CD14-positive monocyte (primary cell): Measurements from ENCODE around the gene MED13L. TPM values are rescaled to one million over a fixed set of nuclear protein-coding genes. Genes with fewer than 3 reads are reported as not detected.
A peak's percentile ranks its signal among the peaks of the same experiment; 100 is the strongest.

Source experiments
- DNase-seq, 3 donors: peaks; one replicate each; pipeline ENCODE4 v3.0.0-alpha.2; 2011 to 2022
- H2AFZ ChIP-seq: 2 replicates; pipeline ENCODE4 v1.6.0; 2012; ENCODE audit warnings: mild to moderate bottlenecking, low read depth, low read length, inconsistent platforms; ENCODE audit not compliant: insufficient read depth, poor library complexity, severe bottlenecking
- H3K27ac ChIP-seq, 2 donors: 1 replicate in 1 of 2; 2 replicates in 1 of 2; pipeline ENCODE4 v1.5.1; 2012 to 2013; ENCODE audit warnings: low read length in 2 of 2, control low read depth in 1 of 2, inconsistent platforms in 1 of 2, low read depth in 1 of 2, mild to moderate bottlenecking in 1 of 2
- H3K27me3 ChIP-seq, 2 donors: one replicate each; pipeline versions ENCODE4 v1.6.0 to v1.6.1; 2011 to 2013; ENCODE audit warnings: low read length in 2 of 2; ENCODE audit not compliant: control insufficient read depth in 2 of 2, insufficient read depth in 2 of 2
- H3K36me3 ChIP-seq, 2 donors: replicated peaks in 1 of 2; 1 replicate in 1 of 2; 2 replicates in 1 of 2; pipeline versions ENCODE4 v1.5.1 to v1.6.1; 2012 to 2013; ENCODE audit warnings: low read length in 2 of 2, control low read depth in 1 of 2, inconsistent platforms in 1 of 2, mild to moderate bottlenecking in 1 of 2; ENCODE audit not compliant: insufficient read depth in 2 of 2, control insufficient read depth in 1 of 2
- H3K4me1 ChIP-seq, 2 donors: 1 replicate in 1 of 2; 2 replicates in 1 of 2; pipeline versions ENCODE4 v1.5.1 to v1.6.1; 2012 to 2013; ENCODE audit warnings: low read length in 2 of 2, control low read depth in 1 of 2, inconsistent platforms in 1 of 2, mild to moderate bottlenecking in 1 of 2, moderate library complexity in 1 of 2; ENCODE audit not compliant: insufficient read depth in 2 of 2, control insufficient read depth in 1 of 2
- H3K4me2 ChIP-seq: replicated peaks from 2 replicates; pipeline ENCODE3; 2012; ENCODE audit warnings: low read length, moderate library complexity, mild to moderate bottlenecking; ENCODE audit not compliant: poor library complexity, severe bottlenecking; ENCODE audit errors: extremely low read depth
- H3K4me3 ChIP-seq, 3 experiments: fragments of 200-600 bp in 1 of 3; sonication (generic) in 1 of 3; replicated peaks in 1 of 3; 1 replicate in 2 of 3; 2 replicates in 1 of 3; pipeline ENCODE4 v1.5.1; 2011 to 2013; ENCODE audit warnings: low read length in 3 of 3, mild to moderate bottlenecking in 3 of 3, control low read depth in 2 of 3, low read depth in 2 of 3, inconsistent platforms in 1 of 3, moderate library complexity in 1 of 3
- H3K79me2 ChIP-seq: 2 replicates; pipeline ENCODE4 v1.6.0; 2012; ENCODE audit warnings: mild to moderate bottlenecking, control low read depth, inconsistent platforms, low read length, moderate library complexity; ENCODE audit not compliant: insufficient read depth
- H3K9ac ChIP-seq: 2 replicates; pipeline ENCODE4 v1.6.0; 2017; ENCODE audit warnings: low read length, mild to moderate bottlenecking; ENCODE audit not compliant: insufficient read depth, poor library complexity, severe bottlenecking
- H3K9me3 ChIP-seq, 2 donors: replicated peaks in 1 of 2; 1 replicate in 1 of 2; 2 replicates in 1 of 2; pipeline versions ENCODE4 v1.5.1 to v1.6.1; 2012 to 2013; ENCODE audit warnings: low read length in 2 of 2, control low read depth in 1 of 2; ENCODE audit not compliant: control insufficient read depth in 1 of 2, insufficient read depth in 1 of 2
- H4K20me1 ChIP-seq: 2 replicates; pipeline ENCODE4 v1.6.0; 2012; ENCODE audit warnings: mild to moderate bottlenecking, low read length, control low read depth, moderate library complexity; ENCODE audit not compliant: insufficient read depth
- H3K27ac Mint-ChIP-seq, 7 donors: one replicate each; pipeline ENCODE4 v1.8.0; 2020; ENCODE audit warnings: mild to moderate bottlenecking in 7 of 7, mixed read lengths in 7 of 7, moderate library complexity in 6 of 7, inconsistent platforms in 2 of 7
- H3K27me3 Mint-ChIP-seq, 3 donors: one replicate each; pipeline ENCODE4 v1.8.0; 2021 to 2022; ENCODE audit warnings: low read depth in 3 of 3, mild to moderate bottlenecking in 3 of 3, mixed read lengths in 3 of 3, moderate library complexity in 3 of 3, inconsistent platforms in 1 of 3
- H3K36me3 Mint-ChIP-seq, 2 donors: one replicate each; pipeline ENCODE4 v1.8.0; 2020; ENCODE audit warnings: mixed read lengths in 2 of 2, inconsistent platforms in 1 of 2, mild to moderate bottlenecking in 1 of 2
- H3K4me1 Mint-ChIP-seq: one replicate; pipeline ENCODE4 v1.8.0; 2020; ENCODE audit warnings: mild to moderate bottlenecking, mixed read lengths
- H3K4me3 Mint-ChIP-seq, 2 donors: one replicate each; pipeline ENCODE4 v1.8.0; 2020; ENCODE audit warnings: mild to moderate bottlenecking in 2 of 2, mixed read lengths in 2 of 2, moderate library complexity in 1 of 2
- H3K9me3 Mint-ChIP-seq, 7 donors: one replicate each; pipeline ENCODE4 v1.8.0; 2020 to 2022; ENCODE audit warnings: mixed read lengths in 7 of 7, mild to moderate bottlenecking in 6 of 7, moderate library complexity in 6 of 7, inconsistent platforms in 2 of 7
- WGBS: methylation state at CpG from one replicate; pipeline ENCODE4 v1.1.5; 2013; ENCODE audit warnings: missing lambda C conversion rate; ENCODE audit not compliant: insufficient coverage; 5-methylcytosine and 5-hydroxymethylcytosine counted together
- intact Hi-C, 2 donors: fragments of 100-400 bp; cut with micrococcal nuclease; formaldehyde crosslinking; loops; one replicate each; pipeline versions ENCODE4 v1.15.0 to v1.15.1; 2023
- polyA plus RNA-seq, 3 donors: library from polyadenylated mRNA; depleted of rRNA in 1 of 3; unstranded in 2 of 3; stranded (reverse) in 1 of 3; fragments of 300-500 nt in 2 of 3; fragments of >200 nt in 1 of 3; fragmentation: Illumina TruSeq in 2 of 3; gene quantifications; 1 replicate in 2 of 3; 2 replicates in 1 of 3; pipeline ENCODE4 v1.2.3, GENCODE V29; 2012 to 2021
- TF ChIP-seq, protein P1 (sequence below): fragments of 200-600 bp; IDR thresholded peaks from one replicate; pipeline ENCODE4 v1.8.0; 2022; ENCODE audit warnings: antibody characterized with exemption, mild to moderate bottlenecking

The MED13L gene
- polyA plus RNA-seq, 3 donors, result 4.4 to 42.0 (median 7.5) TPM

DNA sequence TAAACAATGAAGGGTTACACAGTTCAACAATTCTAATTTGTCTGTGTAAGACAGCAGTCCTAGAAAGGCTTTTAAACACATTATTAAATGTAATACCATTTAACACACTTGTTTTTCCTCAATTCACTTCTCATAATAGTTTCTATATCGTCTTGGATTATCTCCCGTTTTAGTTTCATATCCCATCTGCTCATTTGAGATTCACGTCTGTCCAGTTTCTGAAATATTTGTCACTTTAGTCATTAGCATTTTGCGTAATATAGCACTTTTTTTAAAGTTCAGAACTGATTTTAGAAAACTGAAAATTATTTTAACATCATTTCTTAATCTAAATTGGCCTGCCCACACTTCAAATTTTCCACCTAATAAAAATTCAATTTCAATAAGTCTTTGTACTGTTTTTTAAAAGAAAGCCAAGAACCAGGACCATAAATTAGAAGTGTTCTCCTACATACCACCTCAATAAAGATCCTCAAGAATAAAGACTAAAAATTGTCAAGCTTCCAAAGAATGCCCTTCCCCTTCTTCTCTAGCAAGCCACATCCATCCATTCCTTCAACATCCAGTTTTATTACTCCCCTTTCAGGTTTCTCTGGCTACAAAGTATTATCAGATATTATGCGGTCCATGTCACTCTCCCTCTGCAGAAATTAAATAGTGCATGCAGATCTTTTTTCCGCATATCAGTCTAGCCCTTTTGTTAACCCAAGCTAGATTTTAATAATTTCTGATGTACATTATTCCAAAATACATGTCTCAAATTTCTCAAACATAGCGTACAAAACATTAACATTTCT is 11.9 kb downstream of the MED13L start:
- Histone ChIP-seq H3K79me2 (peaks cover 100% of the 10 kb centered on the region), H4K20me1 (peaks cover 100% of the 10 kb centered on the region), H3K4me1 (peaks cover 53 to 55% of the 10 kb centered on the region in 2 donors), H3K4me3 (peak overlapping the region in 1 of 3 experiments; percentile 27), H3K9me3 (no peaks in the 10 kb centered on the region), H3K27me3 (no peaks in the 10 kb centered on the region), H3K9ac (no peak overlapping the region), H3K36me3 (no peaks in the 10 kb centered on the region), H3K4me2 (peak overlapping the region; percentile 59), H2AFZ (no peak overlapping the region), H3K27ac (peak overlapping the region in 1 of 2 donors; percentile 59)
- WGBS, result 57% methylated on average over 5 of the region's 7 CpGs
- H3K9me3 Mint-ChIP-seq, result no peaks in the 10 kb centered on the region
- H3K36me3 Mint-ChIP-seq, result no peaks in the 10 kb centered on the region
- H3K4me3 Mint-ChIP-seq, result no peak overlapping the region
- peaks cover 32% of the 10 kb centered on the region for H3K4me1 Mint-ChIP-seq
- intact Hi-C loops, result no loop called here
- no peaks in the 10 kb centered on the region for H3K27me3 Mint-ChIP-seq
- peak overlapping the region in 2 of 7 donors; percentile 58 to 81 for H3K27ac Mint-ChIP-seq
- peak in 2 of 3 donors; percentile 49 to 61 for DNase-seq
- TF ChIP-seq, protein P1, sequence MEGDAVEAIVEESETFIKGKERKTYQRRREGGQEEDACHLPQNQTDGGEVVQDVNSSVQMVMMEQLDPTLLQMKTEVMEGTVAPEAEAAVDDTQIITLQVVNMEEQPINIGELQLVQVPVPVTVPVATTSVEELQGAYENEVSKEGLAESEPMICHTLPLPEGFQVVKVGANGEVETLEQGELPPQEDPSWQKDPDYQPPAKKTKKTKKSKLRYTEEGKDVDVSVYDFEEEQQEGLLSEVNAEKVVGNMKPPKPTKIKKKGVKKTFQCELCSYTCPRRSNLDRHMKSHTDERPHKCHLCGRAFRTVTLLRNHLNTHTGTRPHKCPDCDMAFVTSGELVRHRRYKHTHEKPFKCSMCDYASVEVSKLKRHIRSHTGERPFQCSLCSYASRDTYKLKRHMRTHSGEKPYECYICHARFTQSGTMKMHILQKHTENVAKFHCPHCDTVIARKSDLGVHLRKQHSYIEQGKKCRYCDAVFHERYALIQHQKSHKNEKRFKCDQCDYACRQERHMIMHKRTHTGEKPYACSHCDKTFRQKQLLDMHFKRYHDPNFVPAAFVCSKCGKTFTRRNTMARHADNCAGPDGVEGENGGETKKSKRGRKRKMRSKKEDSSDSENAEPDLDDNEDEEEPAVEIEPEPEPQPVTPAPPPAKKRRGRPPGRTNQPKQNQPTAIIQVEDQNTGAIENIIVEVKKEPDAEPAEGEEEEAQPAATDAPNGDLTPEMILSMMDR, result no peak

DNA sequence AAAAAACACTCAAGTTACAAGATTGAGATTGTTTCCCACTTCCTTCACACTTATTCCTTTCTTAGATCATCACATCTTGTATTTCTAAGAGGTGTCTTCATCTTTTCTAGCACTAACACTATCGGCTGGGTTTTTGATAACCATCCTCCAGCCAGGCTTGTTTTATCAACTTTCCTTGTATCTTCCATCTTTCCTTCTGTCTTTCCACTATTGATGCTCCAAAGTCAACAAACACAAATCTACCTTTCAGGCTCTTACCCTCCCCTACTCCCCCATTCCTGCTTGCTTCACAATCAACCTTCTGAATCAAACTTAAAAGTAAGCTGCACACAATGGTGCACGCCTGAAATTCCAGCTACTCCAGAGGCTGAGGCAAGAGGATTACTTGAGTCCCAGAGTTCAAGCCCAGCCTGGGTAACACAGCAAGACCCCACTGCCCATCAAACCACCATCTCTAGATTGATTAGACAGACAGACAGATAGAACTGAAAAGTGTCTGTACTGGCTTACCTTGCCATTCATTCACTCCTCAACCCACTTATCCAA is 12.9 kb downstream of the MED13L start:
- Histone ChIP-seq H3K27me3 (no peaks in the 10 kb centered on the region), H3K4me2 (peak overlapping the region; percentile 59), H3K9ac (no peak overlapping the region), H4K20me1 (peaks cover 100% of the 10 kb centered on the region), H3K4me1 (peaks cover 50 to 52% of the 10 kb centered on the region in 2 donors), H3K9me3 (no peaks in the 10 kb centered on the region), H3K36me3 (no peaks in the 10 kb centered on the region), H3K79me2 (peaks cover 100% of the 10 kb centered on the region), H3K4me3 (peak overlapping the region in 1 of 3 experiments; percentile 27), H2AFZ (no peak overlapping the region), H3K27ac (peak overlapping the region; percentile 16 to 59)
- no peaks in the 10 kb centered on the region for H3K9me3 Mint-ChIP-seq
- H3K4me1 Mint-ChIP-seq, result peaks cover 32% of the 10 kb centered on the region
- H3K27ac Mint-ChIP-seq, result peak overlapping the region in 2 of 7 donors; percentile 58 to 81
- peaks cover 0 to 3% of the 10 kb centered on the region in 2 donors for H3K36me3 Mint-ChIP-seq
- WGBS, result 90% methylated on average over 1 of the region's 2 CpGs
- TF ChIP-seq, protein P1, result no peak
- no peaks in the 10 kb centered on the region for H3K27me3 Mint-ChIP-seq
- H3K4me3 Mint-ChIP-seq, result peak overlapping the region in 1 of 2 donors; percentile 9
- no peak for DNase-seq
- intact Hi-C loops, result no loop called here
